Endothelial cell of umbilical vein (primary cell): ENCODE results near the gene ARHGEF1. TPM values are rescaled to one million over a fixed set of nuclear protein-coding genes. Genes with fewer than 3 reads are reported as not detected.
A peak's percentile ranks its signal among the peaks of the same experiment; 100 is the strongest.

Experiments
- BruUV-seq: library from RNA; stranded (reverse); fragments of 400-500 nt; replicated peaks from 2 replicates; lab custom pipeline; 2021; lab: Mats Ljungman, UMichigan
- CTCF ChIA-PET: fragments of 300-600, 350-600 bp; sonication (Branson Sonifier 250); formaldehyde crosslinking; loops from one replicate; lab custom pipeline; 2021; ENCODE audit warnings: antibody characterized with exemption, inconsistent platforms; lab: Charles Lee
- POLR2A ChIA-PET: fragments of 300-600, 350-600 bp; sonication (Branson Sonifier 250); formaldehyde crosslinking; loops from one replicate; lab custom pipeline; 2021; ENCODE audit warnings: antibody characterized with exemption, inconsistent platforms; lab: Charles Lee
- DNase-seq: peaks from one replicate; pipeline ENCODE4 v3.0.0-alpha.2; 2011; ENCODE audit warnings: low read depth, low spot score
- FAIRE-seq: peaks from 2 replicates; lab custom pipeline; 2011; peaks lifted over from hg19 to GRCh38; lab: Jason Lieb, UNC
- H2AFZ ChIP-seq: 2 replicates; pipeline ENCODE4 v1.6.0; 2012; ENCODE audit warnings: low read depth, low read length, control low read depth, inconsistent platforms
- H3K27ac ChIP-seq: 2 replicates; pipeline ENCODE4 v1.5.1; 2011; ENCODE audit warnings: low read depth, mild to moderate bottlenecking, control low read depth, low read length, moderate library complexity; ENCODE audit not compliant: insufficient read depth
- H3K27me3 ChIP-seq, 2 experiments: 2 replicates each; pipeline versions ENCODE4 v1.6.0 to v1.6.1; 2011; ENCODE audit warnings: low read length in 2 of 2, mixed read lengths in 1 of 2; ENCODE audit not compliant: control insufficient read depth in 2 of 2, insufficient read depth in 2 of 2
- H3K36me3 ChIP-seq, 2 experiments: 2 replicates in 1 of 2; 3 replicates in 1 of 2; pipeline ENCODE4 v1.5.1; 2011; ENCODE audit warnings: low read length in 2 of 2, mild to moderate bottlenecking in 1 of 2, moderate library complexity in 1 of 2; ENCODE audit not compliant: control insufficient read depth in 2 of 2, insufficient read depth in 2 of 2; ENCODE audit errors: extremely low read depth in 1 of 2
- H3K4me1 ChIP-seq: 3 replicates; pipeline ENCODE4 v1.5.1; 2011; ENCODE audit warnings: mild to moderate bottlenecking, low read length; ENCODE audit not compliant: control insufficient read depth, insufficient read depth; ENCODE audit errors: extremely low read depth
- H3K4me2 ChIP-seq: 2 replicates; pipeline ENCODE4 v1.6.1; 2011; ENCODE audit warnings: low read length, control low read depth, mixed read lengths; ENCODE audit not compliant: insufficient read depth
- H3K4me3 ChIP-seq, 3 experiments: fragments of 200-600 bp in 1 of 3; sonication (generic), shearing (Covaris generic) in 1 of 3; replicated peaks in 1 of 3; 2 replicates each; pipeline ENCODE4 v1.5.1; 2011 to 2016; ENCODE audit warnings: control low read depth in 3 of 3, low read length in 3 of 3, mild to moderate bottlenecking in 2 of 3, inconsistent platforms in 1 of 3, low read depth in 1 of 3, moderate library complexity in 1 of 3; ENCODE audit not compliant: insufficient read depth in 1 of 3
- H3K79me2 ChIP-seq: 2 replicates; pipeline ENCODE4 v1.6.0; 2012; ENCODE audit warnings: low read length, inconsistent platforms; ENCODE audit not compliant: control insufficient read depth, insufficient read depth
- H3K9ac ChIP-seq: replicated peaks from 2 replicates; pipeline ENCODE3; 2011; ENCODE audit warnings: low read length, control low read depth; ENCODE audit not compliant: insufficient read depth; ENCODE audit errors: extremely low read depth
- H3K9me1 ChIP-seq: replicated peaks from 3 replicates; pipeline ENCODE4 v1.6.0; 2011; ENCODE audit warnings: mild to moderate bottlenecking, low read length; ENCODE audit not compliant: control insufficient read depth, insufficient read depth; ENCODE audit errors: extremely low read depth
- H3K9me3 ChIP-seq: replicated peaks from 2 replicates; pipeline ENCODE4 v1.5.1; 2012; ENCODE audit warnings: low read length, inconsistent platforms; ENCODE audit not compliant: control insufficient read depth, insufficient read depth
- H4K20me1 ChIP-seq: replicated peaks from 2 replicates; pipeline ENCODE3; 2011; ENCODE audit warnings: mild to moderate bottlenecking, low read length; ENCODE audit not compliant: control insufficient read depth, insufficient read depth; ENCODE audit errors: extremely low read depth
- CTCF ChIP-seq, 2 donors: IDR thresholded peaks; 1 replicate in 1 of 2; 2 replicates in 1 of 2; pipeline ENCODE4 v1.5.1; 2011; ENCODE audit warnings: low read length in 2 of 2, mild to moderate bottlenecking in 2 of 2, moderate library complexity in 2 of 2, control low read depth in 1 of 2, inconsistent platforms in 1 of 2, low read depth in 1 of 2; ENCODE audit not compliant: insufficient read depth in 1 of 2; ENCODE audit errors: extremely low read depth in 1 of 2
- EZH2 ChIP-seq: IDR thresholded peaks from 2 replicates; pipeline ENCODE4 v1.6.1; 2012; ENCODE audit warnings: borderline replicate concordance, low read depth, mild to moderate bottlenecking, moderate library complexity, low read length, inconsistent platforms; ENCODE audit not compliant: severe bottlenecking
- POLR2A ChIP-seq: IDR thresholded peaks from 2 replicates; pipeline ENCODE4 v1.6.1; 2012; ENCODE audit warnings: low read depth, mild to moderate bottlenecking, control low read depth, low read length
- POLR2AphosphoS5 ChIP-seq: IDR thresholded peaks from 2 replicates; pipeline ENCODE4 v1.6.1; 2012; ENCODE audit warnings: low read depth, mild to moderate bottlenecking, control low read depth, low read length, moderate library complexity; ENCODE audit not compliant: insufficient read depth
- dilution Hi-C: fragments of 300-500 bp; cut with MboI; formaldehyde crosslinking; loops from one replicate; pipeline ENCODE4 v1.15.0; 2019; ENCODE audit warnings: low sequenced_read_pairs; ENCODE audit not compliant: extremely low pct_ligation_motif_present
- intact Hi-C: fragments of 100-400 bp; cut with micrococcal nuclease; formaldehyde crosslinking; loops from one replicate; pipeline ENCODE4 v1.10.0; 2022
- polyA plus RNA-seq, 4 experiments: library from polyadenylated mRNA; depleted of rRNA in 3 of 4; stranded (reverse) in 3 of 4; unstranded in 1 of 4; fragments of >200 nt; gene quantifications; 2 replicates each; pipeline versions ENCODE4 v1.2.1 to v1.2.3, GENCODE V29; 2011 to 2012; ENCODE audit warnings: missing spikeins in 1 of 4
- total RNA-seq: library from RNA; stranded (reverse); gene quantifications from 2 replicates; pipeline ENCODE4 v1.2.3, GENCODE V29; 2021
- TF ChIP-seq, protein P1 (sequence below): IDR thresholded peaks from 2 replicates; pipeline ENCODE4 v1.6.1; 2011; ENCODE audit not compliant: insufficient read depth, insufficient read length

Gene ARHGEF1
- total and polyA plus RNA-seq, 2 donors (not counting 3 experiments of a cell fraction or from before 2014, with no cell fraction given) = 65.4 to 123 TPM

DNA sequence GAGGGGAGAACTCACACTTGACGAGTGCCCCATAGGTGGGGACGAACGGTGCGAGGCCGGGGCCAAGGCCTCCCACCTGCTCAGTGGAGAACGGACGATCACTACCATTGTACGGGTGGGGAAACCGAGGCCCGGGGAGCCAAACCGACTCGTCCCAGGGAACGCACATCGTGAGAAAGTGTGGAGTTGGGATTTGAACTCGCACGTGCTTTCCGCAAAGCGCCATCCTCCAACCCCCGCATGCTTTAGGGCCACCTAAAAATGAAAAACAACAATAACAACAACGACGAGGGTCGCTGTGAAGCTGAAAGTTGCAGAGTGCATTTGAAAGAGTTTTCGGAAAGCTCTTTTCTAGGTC, 458 bp downstream of the ARHGEF1 start:
- no peaks in the 10 kb centered on the region for H3K27me3 ChIP-seq
- no peaks in the 10 kb centered on the region for H3K9me1 ChIP-seq
- FAIRE-seq (no peak), DNase-seq (no peak)
- H3K9ac ChIP-seq = peak overlapping the region; percentile 68
- peak overlapping the region; percentile 41 for H2AFZ ChIP-seq
- no peaks in the 10 kb centered on the region for H4K20me1 ChIP-seq
- peak overlapping the region; percentile 88 for H3K4me2 ChIP-seq
- dilution Hi-C loops = no loop called here
- intact Hi-C loops = loop anchor here (1.0 kb wide), 1 partner anchor 75 kb away; no protein-coding TSS in a partner anchor
- BruUV-seq = TSS peak; percentile 79
- no peaks in the 10 kb centered on the region for H3K9me3 ChIP-seq
- ChIA-PET CTCF (interaction anchor here (1.2 to 1.5 kb wide), 2 partner anchors 10 to 45 kb away, joined by 3 to 8 read pairs; partner anchors contain the start of gene ERFL), POLR2A (interaction anchor here (1.2 to 1.6 kb wide), 2 partner anchors 10 to 23 kb away, joined by 5 to 6 read pairs; partner anchors contain the start of gene RPS19)
- TF ChIP-seq, protein P1, sequence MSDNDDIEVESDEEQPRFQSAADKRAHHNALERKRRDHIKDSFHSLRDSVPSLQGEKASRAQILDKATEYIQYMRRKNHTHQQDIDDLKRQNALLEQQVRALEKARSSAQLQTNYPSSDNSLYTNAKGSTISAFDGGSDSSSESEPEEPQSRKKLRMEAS = peak; percentile 59
- TF ChIP-seq EZH2 = no peak
- peak overlapping the region; percentile 30 to 88 (median 88) for H3K4me3 ChIP-seq
- peaks cover 0 to 2% of the 10 kb centered on the region in 2 experiments for H3K36me3 ChIP-seq
- peaks cover 19% of the 10 kb centered on the region for H3K4me1 ChIP-seq
- peak overlapping the region; percentile 22 for H3K27ac ChIP-seq
- peaks cover 24% of the 10 kb centered on the region for H3K79me2 ChIP-seq

GRCh38 chr19:41883821-41884733, 1.1 kb downstream of the ARHGEF1 start:
- dilution Hi-C loops = no loop called here
- H3K4me1 ChIP-seq = peaks cover 19% of the 10 kb centered on the region
- peak overlapping the region; percentile 77 for H3K9ac ChIP-seq
- no peaks in the 10 kb centered on the region for H3K9me1 ChIP-seq
- FAIRE-seq (peak; percentile 94), DNase-seq (peak; percentile 94)
- intact Hi-C loops = loop anchor here (1.0 to 2.0 kb wide), 3 partner anchors 24 to 74 kb away; partner anchors contain the start of gene RPS19
- TF ChIP-seq CTCF (IDR thresholded peaks at IDR 0.05; ENCODE audit: extremely low read depth in 1 of 2, insufficient read depth in 1 of 2, low read depth in 1 of 2, low read length in 2 of 2) (peak in 1 of 2 donors; percentile 18), POLR2AphosphoS5 (peak; percentile 97), POLR2A (peak; percentile 86)
- TF ChIP-seq, protein P1 = no peak
- H3K4me3 ChIP-seq = peak overlapping the region; percentile 59 to 88 (median 88)
- H3K27ac ChIP-seq = peak overlapping the region; percentile 33
- H3K9me3 ChIP-seq = no peaks in the 10 kb centered on the region
- CTCF ChIA-PET = interaction anchor here (0.6 to 1.2 kb wide), 6 partner anchors 11 to 131 kb away, joined by 3 to 9 read pairs (median 3); partner anchors contain the start of gene ERFL
- BruUV-seq = no TSS peak
- H3K79me2 ChIP-seq = peaks cover 24% of the 10 kb centered on the region
- H3K27me3 ChIP-seq = no peaks in the 10 kb centered on the region
- no peaks in the 10 kb centered on the region for H4K20me1 ChIP-seq
- H3K4me2 ChIP-seq = peak overlapping the region; percentile 88
- POLR2A ChIA-PET = interaction anchor here (0.6 to 1.6 kb wide), 3 partner anchors 11 to 24 kb away, joined by 5 to 7 read pairs (median 6); partner anchors contain the start of gene RPS19
- H2AFZ ChIP-seq = peak overlapping the region; percentile 48
- H3K36me3 ChIP-seq = peaks cover 0 to 5% of the 10 kb centered on the region in 2 experiments
